K562 (cell line): ENCODE data around the gene FRRS1L.

Experiments
- ELF1 ChIP-seq: fragments of 200-800 bp; sonication (Bioruptor generic); IDR thresholded peaks from 2 replicates; pipeline ENCODE4 v1.6.1; 2016; ENCODE audit warnings: missing genetic modification characterization, missing compliant biosample characterization
- POU5F1 ChIP-seq: fragments of 150-350 bp; IDR thresholded peaks from 2 replicates; pipeline ENCODE4 v1.6.1; 2014; ENCODE audit warnings: borderline replicate concordance, low read length, low read depth, mild to moderate bottlenecking; ENCODE audit not compliant: partially characterized antibody
- SIN3A ChIP-seq, 2 experiments: fragments of 150-350 bp in 1 of 2; IDR thresholded peaks; 2 replicates each; pipeline ENCODE4 v1.6.1; 2011 to 2016; ENCODE audit warnings: borderline replicate concordance in 2 of 2, low read depth in 2 of 2, low read length in 2 of 2, mild to moderate bottlenecking in 2 of 2, moderate library complexity in 2 of 2; ENCODE audit not compliant: control insufficient read depth in 1 of 2
- TF ChIP-seq, protein P1 (sequence below): sonication (generic); formaldehyde crosslinking; IDR thresholded peaks from 2 replicates; pipeline ENCODE4 v1.8.0; 2022; ENCODE audit warnings: mild to moderate bottlenecking, missing genetic modification reagents, borderline replicate concordance

GRCh38 chr9:109113892-109114609, 53.0 kb downstream of the FRRS1L start:
- TF ChIP-seq ELF1 (no peak), SIN3A (IDR thresholded peaks at IDR 0.05; ENCODE audit: borderline replicate concordance in 2 of 2, control insufficient read depth in 1 of 2, low read depth in 2 of 2, low read length in 2 of 2) (no peak), POU5F1 (no peak)
- TF ChIP-seq, protein P1, sequence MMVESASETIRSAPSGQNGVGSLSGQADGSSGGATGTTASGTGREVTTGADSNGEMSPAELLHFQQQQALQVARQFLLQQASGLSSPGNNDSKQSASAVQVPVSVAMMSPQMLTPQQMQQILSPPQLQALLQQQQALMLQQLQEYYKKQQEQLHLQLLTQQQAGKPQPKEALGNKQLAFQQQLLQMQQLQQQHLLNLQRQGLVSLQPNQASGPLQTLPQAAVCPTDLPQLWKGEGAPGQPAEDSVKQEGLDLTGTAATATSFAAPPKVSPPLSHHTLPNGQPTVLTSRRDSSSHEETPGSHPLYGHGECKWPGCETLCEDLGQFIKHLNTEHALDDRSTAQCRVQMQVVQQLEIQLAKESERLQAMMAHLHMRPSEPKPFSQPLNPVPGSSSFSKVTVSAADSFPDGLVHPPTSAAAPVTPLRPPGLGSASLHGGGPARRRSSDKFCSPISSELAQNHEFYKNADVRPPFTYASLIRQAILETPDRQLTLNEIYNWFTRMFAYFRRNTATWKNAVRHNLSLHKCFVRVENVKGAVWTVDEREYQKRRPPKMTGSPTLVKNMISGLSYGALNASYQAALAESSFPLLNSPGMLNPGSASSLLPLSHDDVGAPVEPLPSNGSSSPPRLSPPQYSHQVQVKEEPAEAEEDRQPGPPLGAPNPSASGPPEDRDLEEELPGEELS = no peak
